ENCODE results near the gene GFY. TPM values are rescaled to one million over a fixed set of nuclear protein-coding genes. Genes with fewer than 3 reads are reported as not detected.
"Not testable (repeated sequence)": the region's sequence is repeated elsewhere in the genome, so short reads cannot be mapped to it uniquely, and the experiment has no call there.

Gene GFY
- total and polyA plus RNA-seq, 10 donors = not detected

GRCh38 chr19:49442771-49443365 lies 17.7 kb downstream of the GFY start:
- 1 to 2% (median 2%) methylated on average over 26 to 43 of the region's 43 CpGs for WGBS, 5 donors
- intact Hi-C loops (cut with DNase I; ENCODE audit: low total_unique reads) = loop anchor here (2.0 to 10.0 kb wide), 2 partner anchors 50 to 178 kb away; no protein-coding TSS in a partner anchor
- Histone ChIP-seq H3K4me1 (peaks cover 0 to 56% (median 21%) of the 10 kb centered on the region in 6 donors), H3K36me3 (peaks cover 0 to 19% (median 13%) of the 10 kb centered on the region in 6 donors), H3K4me3 (peak overlapping the region; percentile 65 to 81 (median 76)), H3K9me3 (no peaks in the 10 kb centered on the region), H3K27ac (peak overlapping the region; percentile 14 to 87 (median 78)), H3K27me3 (replicated peaks in 1 of 7) (peaks cover 4 to 53% (median 47%) of the 10 kb centered on the region in 7 donors)
- DNase-seq = peak; percentile 92
- no peak for TF ChIP-seq CTCF (IDR thresholded peaks at IDR 0.05 in 8 of 11, conservative IDR thresholded peaks at IDR 0.05 in 3 of 11)
- no peak for TF ChIP-seq POLR2A (IDR thresholded peaks at IDR 0.05)
- TF ChIP-seq POLR2AphosphoS5 (IDR thresholded peaks at IDR 0.05) = no peak

- H3K27me3 ChIP-seq (replicated peaks in 1 of 7) = peaks cover 4 to 46% (median 41%) of the 10 kb centered on the region in 7 donors
- DNase-seq = peak; percentile 98
- H3K27ac ChIP-seq = peak overlapping the region; percentile 14 to 87 (median 78)
- intact Hi-C loops (cut with DNase I; ENCODE audit: low total_unique reads) = loop anchor here (2.0 to 10.0 kb wide), 2 partner anchors 51 to 179 kb away; no protein-coding TSS in a partner anchor
- peak overlapping the region; percentile 65 to 81 (median 76) for H3K4me3 ChIP-seq
- no peaks in the 10 kb centered on the region for H3K9me3 ChIP-seq
- peaks cover 0 to 26% (median 14%) of the 10 kb centered on the region in 6 donors for H3K36me3 ChIP-seq
- TF ChIP-seq POLR2A (IDR thresholded peaks at IDR 0.05) (peak in 1 of 3 donors; percentile 2), CTCF (IDR thresholded peaks at IDR 0.05 in 8 of 11, conservative IDR thresholded peaks at IDR 0.05 in 3 of 11) (peak; percentile 88 to 97 (median 93)), POLR2AphosphoS5 (IDR thresholded peaks at IDR 0.05) (peak; percentile 65 to 83 (median 76))
- H3K4me1 ChIP-seq = peaks cover 0 to 63% (median 24%) of the 10 kb centered on the region in 6 donors
- 0 to 1% (median 0%) methylated on average over 37 to 47 of the region's 47 CpGs for WGBS, 5 donors
Measured at GRCh38 chr19:49443366-49444099, 18.3 kb downstream of the GFY start.

- Histone ChIP-seq H3K27me3 (replicated peaks in 1 of 7) (peaks cover 1 to 40% (median 34%) of the 10 kb centered on the region in 7 donors), H3K36me3 (peaks cover 0 to 32% (median 19%) of the 10 kb centered on the region in 6 donors), H3K27ac (peak overlapping the region in 3 of 8 donors; percentile 74 to 86 (median 83)), H3K4me3 (peak overlapping the region in 1 of 8 donors; percentile 81), H3K4me1 (peaks cover 0 to 68% (median 27%) of the 10 kb centered on the region in 6 donors)
- not testable (repeated sequence) for H3K9me3 ChIP-seq, DNase-seq
- WGBS, 5 donors = 54 to 73% (median 66%) methylated on average over 5 of the region's 5 CpGs
- intact Hi-C loops (cut with DNase I; ENCODE audit: low total_unique reads) = loop anchor here (10.0 kb wide), 1 partner anchor 179 kb away; no protein-coding TSS in a partner anchor
Measured at GRCh38 chr19:49444100-49444700, 19.0 kb downstream of the GFY start.

- DNase-seq = no peak
- WGBS, 5 donors = 64 to 94% (median 89%) methylated on average over 3 of the region's 3 CpGs
Measured at GRCh38 chr19:49445997-49446396, 20.8 kb downstream of the GFY start.

More at GRCh38 chr19:49445997-49446396, 20.8 kb downstream of the GFY start:
- H3K27ac ChIP-seq = no peak overlapping the region
- H3K9me3 ChIP-seq = no peaks in the 10 kb centered on the region
- H3K4me3 ChIP-seq = no peak overlapping the region
- peaks cover 0 to 44% (median 22%) of the 10 kb centered on the region in 6 donors for H3K36me3 ChIP-seq
- H3K27me3 ChIP-seq (replicated peaks in 1 of 7) = peaks cover 0 to 22% (median 16%) of the 10 kb centered on the region in 7 donors
- intact Hi-C loops (cut with DNase I; ENCODE audit: low total_unique reads) = loop anchor here (10.0 kb wide), 1 partner anchor 181 kb away; no protein-coding TSS in a partner anchor
- H3K4me1 ChIP-seq = peaks cover 0 to 83% (median 40%) of the 10 kb centered on the region in 6 donors
- no peak for TF ChIP-seq POLR2AphosphoS5 (IDR thresholded peaks at IDR 0.05)
- no peak for TF ChIP-seq POLR2A (IDR thresholded peaks at IDR 0.05)
- TF ChIP-seq CTCF (IDR thresholded peaks at IDR 0.05 in 8 of 11, conservative IDR thresholded peaks at IDR 0.05 in 3 of 11) = no peak
